SK-N-SH treated with all-trans-retinoic acid at 6 μM for 48 hours (cell line): ENCODE data around the gene RNPS1.

Source experiments
- ARNTL ChIP-seq: fragments of 450-650 bp; formaldehyde crosslinking; IDR thresholded peaks from 2 replicates; pipeline ENCODE4 v1.5.0; 2020; ENCODE audit warnings: low read depth, mild to moderate bottlenecking, moderate library complexity, borderline replicate concordance
- CSDC2 ChIP-seq: fragments of 250-450 bp; sonication (Bioruptor Pico); IDR thresholded peaks from 2 replicates; pipeline ENCODE4 v1.5.0; 2020; ENCODE audit warnings: mild to moderate bottlenecking, moderate library complexity
- ESRRG ChIP-seq: fragments of 250-450 bp; sonication (Bioruptor Pico); IDR thresholded peaks from 2 replicates; pipeline ENCODE4 v1.6.1; 2021; ENCODE audit warnings: mild to moderate bottlenecking
- ISL1 ChIP-seq: fragments of 250-450 bp; sonication (Bioruptor Pico); IDR thresholded peaks from 2 replicates; pipeline ENCODE4 v2.1.2; 2022; ENCODE audit warnings: mild to moderate bottlenecking, moderate library complexity
- PPARA ChIP-seq: fragments of 250-450 bp; sonication (Bioruptor Pico); IDR thresholded peaks from 2 replicates; pipeline ENCODE4 v1.5.0; 2020; ENCODE audit warnings: mild to moderate bottlenecking, borderline replicate concordance
- TCF4 ChIP-seq: fragments of 250-450 bp; sonication (Bioruptor Pico); IDR thresholded peaks from 2 replicates; pipeline ENCODE4 v1.8.0; 2021; ENCODE audit warnings: mild to moderate bottlenecking, moderate library complexity, borderline replicate concordance
- TOX ChIP-seq: fragments of 250-450 bp; sonication (Bioruptor Pico); IDR thresholded peaks from 2 replicates; pipeline ENCODE4 v1.8.0; 2021; ENCODE audit warnings: mild to moderate bottlenecking, moderate library complexity, borderline replicate concordance
- ZFP30 ChIP-seq: fragments of 450-650 bp; formaldehyde crosslinking; IDR thresholded peaks from 2 replicates; pipeline ENCODE4 v1.5.0; 2022; ENCODE audit warnings: mild to moderate bottlenecking, moderate library complexity
- TF ChIP-seq, protein P1 (sequence below): fragments of 250-450 bp; sonication (Bioruptor Pico); IDR thresholded peaks from 2 replicates; pipeline ENCODE4 v1.5.1; 2021; ENCODE audit warnings: mild to moderate bottlenecking, moderate library complexity

DNA sequence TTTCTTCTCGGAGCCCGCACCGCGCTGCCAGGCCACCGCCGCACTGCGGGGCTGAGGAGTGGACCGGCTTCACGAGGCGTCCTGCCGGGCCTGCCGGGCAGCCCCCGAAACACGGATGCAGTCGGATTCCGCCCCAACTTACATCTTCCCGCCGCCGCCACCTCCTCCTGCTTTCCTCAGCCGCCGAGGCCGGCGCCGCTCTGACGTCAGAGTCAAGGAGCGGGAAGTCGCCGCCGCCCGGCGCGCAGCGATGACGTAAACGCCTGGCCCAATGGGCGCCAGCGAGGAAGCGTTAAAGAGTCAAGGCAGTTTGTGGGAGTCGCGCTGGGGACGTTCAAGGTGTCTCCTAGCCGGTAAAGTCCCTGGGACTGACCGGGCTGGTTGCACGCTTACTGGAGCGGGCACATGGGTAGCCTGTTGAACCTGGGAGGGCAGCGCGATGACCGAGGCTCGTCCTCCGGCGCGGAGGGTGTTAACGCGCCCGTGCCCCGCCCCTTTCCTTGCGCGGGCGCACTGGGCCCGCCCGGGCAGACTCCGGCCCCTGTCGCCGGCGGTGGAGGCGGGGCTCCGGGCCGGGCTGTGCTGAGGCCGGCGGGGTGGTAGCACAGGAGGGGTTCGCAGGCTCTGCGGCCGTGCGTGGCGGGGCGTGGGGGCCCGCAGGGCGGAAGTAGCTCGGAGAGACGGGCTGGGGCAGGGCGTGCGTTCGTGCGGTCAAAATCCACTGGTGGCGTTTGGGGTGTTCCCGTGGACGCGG is at the start of gene RNPS1:
- TF ChIP-seq TOX (CRISPR knock-in tag), result no peak
- TF ChIP-seq, protein P1, sequence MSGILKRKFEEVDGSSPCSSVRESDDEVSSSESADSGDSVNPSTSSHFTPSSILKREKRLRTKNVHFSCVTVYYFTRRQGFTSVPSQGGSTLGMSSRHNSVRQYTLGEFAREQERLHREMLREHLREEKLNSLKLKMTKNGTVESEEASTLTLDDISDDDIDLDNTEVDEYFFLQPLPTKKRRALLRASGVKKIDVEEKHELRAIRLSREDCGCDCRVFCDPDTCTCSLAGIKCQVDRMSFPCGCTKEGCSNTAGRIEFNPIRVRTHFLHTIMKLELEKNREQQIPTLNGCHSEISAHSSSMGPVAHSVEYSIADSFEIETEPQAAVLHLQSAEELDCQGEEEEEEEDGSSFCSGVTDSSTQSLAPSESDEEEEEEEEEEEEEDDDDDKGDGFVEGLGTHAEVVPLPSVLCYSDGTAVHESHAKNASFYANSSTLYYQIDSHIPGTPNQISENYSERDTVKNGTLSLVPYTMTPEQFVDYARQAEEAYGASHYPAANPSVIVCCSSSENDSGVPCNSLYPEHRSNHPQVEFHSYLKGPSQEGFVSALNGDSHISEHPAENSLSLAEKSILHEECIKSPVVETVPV, result no peak
- no peak for TF ChIP-seq ZFP30 (CRISPR knock-in tag)
- TF ChIP-seq ISL1 (CRISPR knock-in tag), result no peak
- no peak for TF ChIP-seq ARNTL (CRISPR knock-in tag)
- no peak for TF ChIP-seq TCF4
- no peak for TF ChIP-seq PPARA (CRISPR knock-in tag)
- TF ChIP-seq ESRRG (CRISPR knock-in tag), result no peak
- TF ChIP-seq CSDC2 (CRISPR knock-in tag), result no peak
